ENCODE data around the gene AFF3.
"Not testable (repeated sequence)": the region's sequence is repeated elsewhere in the genome, so short reads cannot be mapped to it uniquely, and the experiment has no call there.

DNA sequence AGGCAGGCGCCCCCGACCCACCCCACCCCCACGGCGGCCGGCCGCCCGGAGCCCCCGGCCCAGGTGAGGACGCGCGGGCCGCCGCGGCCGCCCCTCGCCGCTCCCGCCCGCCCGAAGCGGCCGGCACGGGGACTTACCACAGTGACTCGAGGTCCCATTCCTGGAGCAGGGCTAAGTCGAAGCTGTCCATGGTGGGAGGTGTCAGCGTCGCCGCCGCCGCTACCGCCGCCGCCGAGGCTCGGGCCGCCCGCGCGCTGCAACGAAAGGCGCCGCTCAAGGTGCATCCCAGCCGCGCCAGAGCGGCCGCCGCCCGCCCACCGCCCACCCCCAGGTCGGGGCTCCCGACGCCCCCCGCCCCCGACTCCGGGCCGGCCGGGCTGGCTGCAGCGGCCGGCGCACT is 38.1 kb downstream of the AFF3 start:
- TF ChIP-seq, protein P1, sequence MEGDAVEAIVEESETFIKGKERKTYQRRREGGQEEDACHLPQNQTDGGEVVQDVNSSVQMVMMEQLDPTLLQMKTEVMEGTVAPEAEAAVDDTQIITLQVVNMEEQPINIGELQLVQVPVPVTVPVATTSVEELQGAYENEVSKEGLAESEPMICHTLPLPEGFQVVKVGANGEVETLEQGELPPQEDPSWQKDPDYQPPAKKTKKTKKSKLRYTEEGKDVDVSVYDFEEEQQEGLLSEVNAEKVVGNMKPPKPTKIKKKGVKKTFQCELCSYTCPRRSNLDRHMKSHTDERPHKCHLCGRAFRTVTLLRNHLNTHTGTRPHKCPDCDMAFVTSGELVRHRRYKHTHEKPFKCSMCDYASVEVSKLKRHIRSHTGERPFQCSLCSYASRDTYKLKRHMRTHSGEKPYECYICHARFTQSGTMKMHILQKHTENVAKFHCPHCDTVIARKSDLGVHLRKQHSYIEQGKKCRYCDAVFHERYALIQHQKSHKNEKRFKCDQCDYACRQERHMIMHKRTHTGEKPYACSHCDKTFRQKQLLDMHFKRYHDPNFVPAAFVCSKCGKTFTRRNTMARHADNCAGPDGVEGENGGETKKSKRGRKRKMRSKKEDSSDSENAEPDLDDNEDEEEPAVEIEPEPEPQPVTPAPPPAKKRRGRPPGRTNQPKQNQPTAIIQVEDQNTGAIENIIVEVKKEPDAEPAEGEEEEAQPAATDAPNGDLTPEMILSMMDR (IDR thresholded peaks at IDR 0.05; ENCODE audit: low read length), result not testable (repeated sequence)
- TF ChIP-seq EZH2phosphoT487 (IDR thresholded peaks at IDR 0.05; ENCODE audit: low read length); EZH2 (optimal IDR thresholded peaks at IDR 0.05; ENCODE audit: low read depth, low read length): not testable (repeated sequence)
